MM.1S (cell line): ENCODE measurements around the gene TRPM2.

Experiments used
- DNase-seq: peaks from one replicate; pipeline ENCODE4 v3.0.0-alpha.2; 2015
- H2AFZ ChIP-seq: fragments of 300-600 bp; sonication (generic); 2 replicates; pipeline ENCODE4 v1.6.0; 2016; ENCODE audit warnings: antibody characterized with exemption, low read length
- H3F3A ChIP-seq: fragments of 300-600 bp; sonication (generic); 2 replicates; pipeline ENCODE4 v1.6.1; 2016; ENCODE audit warnings: mild to moderate bottlenecking, antibody characterized with exemption, low read length, moderate library complexity, mixed read lengths; ENCODE audit not compliant: insufficient read depth
- H3K27ac ChIP-seq: fragments of 300-600 bp; sonication (generic); 2 replicates; pipeline ENCODE4 v1.5.1; 2016; ENCODE audit warnings: mild to moderate bottlenecking, low read length
- H3K27me3 ChIP-seq: fragments of 300-600 bp; sonication (generic); replicated peaks from 2 replicates; pipeline ENCODE4 v1.6.0; 2016; ENCODE audit warnings: low read length; ENCODE audit not compliant: insufficient read depth
- H3K36me3 ChIP-seq: fragments of 300-600 bp; sonication (generic); replicated peaks from 2 replicates; pipeline ENCODE4 v1.6.1; 2016; ENCODE audit warnings: mild to moderate bottlenecking, low read length, mixed read lengths; ENCODE audit not compliant: insufficient read depth
- H3K4me1 ChIP-seq: fragments of 300-600 bp; sonication (generic); 2 replicates; pipeline ENCODE4 v1.6.1; 2016; ENCODE audit warnings: low read length, mixed read lengths
- H3K4me2 ChIP-seq: fragments of 300-600 bp; sonication (generic); 2 replicates; pipeline ENCODE4 v1.6.0; 2016; ENCODE audit warnings: low read depth, low read length
- H3K4me3 ChIP-seq: fragments of 300-600 bp; sonication (generic); 2 replicates; pipeline ENCODE4 v1.5.1; 2016; ENCODE audit warnings: low read length, mixed read lengths
- H3K79me2 ChIP-seq: fragments of 300-600 bp; sonication (generic); 2 replicates; pipeline ENCODE4 v1.6.1; 2016; ENCODE audit warnings: mixed run types, low read length, mixed read lengths
- H3K9ac ChIP-seq: fragments of 300-600 bp; sonication (generic); 2 replicates; pipeline ENCODE4 v1.6.1; 2016; ENCODE audit warnings: low read length, mixed read lengths
- H3K9me2 ChIP-seq: fragments of 300-600 bp; sonication (generic); replicated peaks from 2 replicates; pipeline ENCODE4 v1.6.1; 2016; ENCODE audit warnings: mild to moderate bottlenecking, low read length, mixed read lengths; ENCODE audit not compliant: insufficient read depth
- H3K9me3 ChIP-seq: fragments of 300-600 bp; sonication (generic); replicated peaks from 2 replicates; pipeline ENCODE4 v1.6.1; 2016; ENCODE audit warnings: mild to moderate bottlenecking, low read length, mixed read lengths; ENCODE audit not compliant: insufficient read depth
- H4K20me1 ChIP-seq: fragments of 300-600 bp; sonication (generic); 2 replicates; pipeline ENCODE4 v1.6.1; 2016; ENCODE audit warnings: mild to moderate bottlenecking, low read length, moderate library complexity, mixed read lengths; ENCODE audit not compliant: insufficient read depth
- EZH2 ChIP-seq: fragments of 300-600 bp; sonication (generic); optimal IDR thresholded peaks from 2 replicates; pipeline ENCODE3; 2017; ENCODE audit warnings: low read depth, mild to moderate bottlenecking, antibody characterized with exemption, low read length, mixed read lengths
- EZH2phosphoT487 ChIP-seq: fragments of 300-600 bp; sonication (generic); IDR thresholded peaks from 2 replicates; pipeline ENCODE4 v1.6.1; 2018; ENCODE audit warnings: antibody characterized with exemption, low read length
- TF ChIP-seq, protein P1 (sequence below): fragments of 300-600 bp; sonication (generic); IDR thresholded peaks from 2 replicates; pipeline ENCODE4 v1.5.1; 2016; ENCODE audit warnings: antibody characterized with exemption, low read length, mixed read lengths

The TRPM2 gene

DNA sequence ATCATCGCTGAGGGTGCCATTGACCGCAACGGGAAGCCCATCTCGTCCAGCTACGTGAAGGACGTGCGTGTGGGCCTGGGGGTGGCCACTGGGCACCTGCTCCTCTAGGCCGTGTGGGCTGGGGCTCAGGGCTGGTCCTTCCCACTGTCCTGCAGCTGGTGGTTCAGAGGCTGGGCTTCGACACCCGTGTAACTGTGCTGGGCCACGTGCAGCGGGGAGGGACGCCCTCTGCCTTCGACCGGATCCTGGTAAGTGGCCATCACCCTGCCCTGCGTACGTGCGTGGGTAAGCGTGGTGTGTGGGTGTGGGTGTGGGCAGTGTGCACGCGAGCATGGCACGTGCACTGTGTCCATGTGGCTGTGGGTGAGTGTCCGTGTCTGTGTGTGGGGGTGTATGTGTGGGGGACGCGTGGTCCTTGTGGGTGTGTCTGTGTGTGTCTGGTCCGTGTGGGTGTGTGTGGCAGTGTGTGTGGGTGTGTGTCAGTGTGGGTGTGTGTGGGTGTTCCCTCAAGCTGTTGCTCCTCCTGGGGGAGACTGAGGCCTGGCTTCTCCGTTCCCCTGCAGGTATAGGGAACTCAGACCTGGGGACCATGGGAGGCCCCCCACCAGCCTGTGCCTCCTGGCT, 37.0 kb upstream of the TRPM2 start:
- Histone ChIP-seq H3K4me2 (no peak overlapping the region), H3K27me3 (no peaks in the 10 kb centered on the region), H3K27ac (no peak overlapping the region), H4K20me1 (no peaks in the 10 kb centered on the region), H3K9me3 (no peaks in the 10 kb centered on the region), H3K9me2 (no peaks in the 10 kb centered on the region), H3K36me3 (peaks cover 2% of the 10 kb centered on the region; the same call in 1 of the 2 replicates), H3F3A (no peaks in the 10 kb centered on the region), H3K4me1 (no peaks in the 10 kb centered on the region), H3K79me2 (no peaks in the 10 kb centered on the region; the same call in 1 of the 2 replicates), H3K4me3 (no peak overlapping the region), H2AFZ (no peak overlapping the region), H3K9ac (no peak overlapping the region)
- TF ChIP-seq, protein P1, sequence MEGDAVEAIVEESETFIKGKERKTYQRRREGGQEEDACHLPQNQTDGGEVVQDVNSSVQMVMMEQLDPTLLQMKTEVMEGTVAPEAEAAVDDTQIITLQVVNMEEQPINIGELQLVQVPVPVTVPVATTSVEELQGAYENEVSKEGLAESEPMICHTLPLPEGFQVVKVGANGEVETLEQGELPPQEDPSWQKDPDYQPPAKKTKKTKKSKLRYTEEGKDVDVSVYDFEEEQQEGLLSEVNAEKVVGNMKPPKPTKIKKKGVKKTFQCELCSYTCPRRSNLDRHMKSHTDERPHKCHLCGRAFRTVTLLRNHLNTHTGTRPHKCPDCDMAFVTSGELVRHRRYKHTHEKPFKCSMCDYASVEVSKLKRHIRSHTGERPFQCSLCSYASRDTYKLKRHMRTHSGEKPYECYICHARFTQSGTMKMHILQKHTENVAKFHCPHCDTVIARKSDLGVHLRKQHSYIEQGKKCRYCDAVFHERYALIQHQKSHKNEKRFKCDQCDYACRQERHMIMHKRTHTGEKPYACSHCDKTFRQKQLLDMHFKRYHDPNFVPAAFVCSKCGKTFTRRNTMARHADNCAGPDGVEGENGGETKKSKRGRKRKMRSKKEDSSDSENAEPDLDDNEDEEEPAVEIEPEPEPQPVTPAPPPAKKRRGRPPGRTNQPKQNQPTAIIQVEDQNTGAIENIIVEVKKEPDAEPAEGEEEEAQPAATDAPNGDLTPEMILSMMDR, result no peak
- TF ChIP-seq EZH2 (no peak), EZH2phosphoT487 (no peak)
- no peak for DNase-seq

DNA sequence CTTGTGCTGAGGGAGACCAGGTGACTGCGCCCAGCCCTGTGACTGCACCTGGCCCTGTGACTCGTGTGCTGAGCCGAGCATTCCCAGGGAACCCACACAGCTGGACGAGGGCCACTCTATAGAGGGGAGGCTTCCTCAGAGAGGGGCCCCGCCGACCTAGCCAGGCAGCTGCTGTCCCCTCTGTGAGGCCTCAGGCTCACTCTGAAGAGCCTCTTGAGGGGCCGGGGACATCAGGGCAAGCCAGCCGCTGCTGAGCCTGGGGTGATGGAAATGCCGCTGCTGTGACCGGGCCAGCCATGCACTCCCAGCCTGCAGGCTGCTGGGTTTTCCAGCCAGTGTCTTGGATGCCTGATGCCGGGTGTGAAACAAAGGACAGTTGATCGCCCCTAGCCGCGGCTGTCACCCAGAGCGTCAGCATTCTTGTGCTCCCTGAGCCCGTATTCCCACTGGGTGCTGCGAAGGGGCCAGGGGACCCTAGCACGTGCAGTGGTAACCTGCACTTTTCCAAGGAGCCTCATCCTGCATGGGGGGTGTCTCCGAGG, 36.1 kb upstream of the TRPM2 start:
- Histone ChIP-seq H3K36me3 (no peaks in the 10 kb centered on the region), H3K79me2 (no peaks in the 10 kb centered on the region), H3K27me3 (no peaks in the 10 kb centered on the region), H3K27ac (no peak overlapping the region), H3F3A (no peaks in the 10 kb centered on the region), H3K4me3 (no peak overlapping the region), H3K4me1 (no peaks in the 10 kb centered on the region), H3K9me2 (no peaks in the 10 kb centered on the region), H2AFZ (no peak overlapping the region), H3K9me3 (no peaks in the 10 kb centered on the region), H4K20me1 (no peaks in the 10 kb centered on the region), H3K9ac (no peak overlapping the region), H3K4me2 (no peak overlapping the region)
- no peak for DNase-seq
- TF ChIP-seq EZH2phosphoT487, result no peak
- no peak for TF ChIP-seq EZH2
- TF ChIP-seq, protein P1, result no peak

DNA sequence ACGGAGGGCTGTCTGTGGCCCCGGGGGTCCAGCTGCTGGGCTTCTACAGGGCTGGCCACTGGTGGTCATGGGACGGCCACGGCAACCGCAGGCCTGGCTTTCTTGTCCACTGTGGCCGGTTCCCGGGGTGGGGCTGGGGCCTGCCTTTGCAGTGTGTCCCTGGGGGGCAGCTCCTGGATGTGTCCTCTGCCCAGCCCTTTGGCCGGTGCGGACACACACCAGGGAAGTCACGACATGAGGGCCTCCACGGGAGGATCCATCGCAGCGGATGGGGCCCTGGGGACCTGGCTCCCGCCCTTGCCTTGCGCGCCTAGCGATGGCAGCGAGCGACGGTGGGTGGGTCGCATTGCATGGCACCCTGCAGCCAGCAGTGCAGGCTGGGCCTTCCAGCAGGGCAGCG, 35.5 kb upstream of the TRPM2 start:
- Histone ChIP-seq H2AFZ (no peak overlapping the region), H4K20me1 (no peaks in the 10 kb centered on the region), H3K9ac (no peak overlapping the region), H3K4me2 (no peak overlapping the region), H3K4me3 (no peak overlapping the region), H3F3A (no peaks in the 10 kb centered on the region), H3K4me1 (no peaks in the 10 kb centered on the region), H3K27me3 (no peaks in the 10 kb centered on the region), H3K36me3 (no peaks in the 10 kb centered on the region), H3K9me3 (no peaks in the 10 kb centered on the region), H3K9me2 (no peaks in the 10 kb centered on the region), H3K79me2 (no peaks in the 10 kb centered on the region), H3K27ac (no peak overlapping the region)
- no peak for DNase-seq
- TF ChIP-seq, protein P1, result no peak
- TF ChIP-seq EZH2phosphoT487, result no peak
- TF ChIP-seq EZH2, result no peak
